Endothelial cell of umbilical vein (primary cell): ENCODE data around the gene KPTN. TPM values are rescaled to one million over a fixed set of nuclear protein-coding genes. Genes with fewer than 3 reads are reported as not detected.

Experiments used
- BruUV-seq: library from RNA; stranded (reverse); fragments of 400-500 nt; replicated peaks from 2 replicates; lab custom pipeline; 2021; lab: Mats Ljungman, UMichigan
- CTCF ChIA-PET: fragments of 300-600, 350-600 bp; sonication (Branson Sonifier 250); formaldehyde crosslinking; loops from one replicate; lab custom pipeline; 2021; ENCODE audit warnings: antibody characterized with exemption, inconsistent platforms; lab: Charles Lee
- POLR2A ChIA-PET: fragments of 300-600, 350-600 bp; sonication (Branson Sonifier 250); formaldehyde crosslinking; loops from one replicate; lab custom pipeline; 2021; ENCODE audit warnings: antibody characterized with exemption, inconsistent platforms; lab: Charles Lee
- DNase-seq: peaks from one replicate; pipeline ENCODE4 v3.0.0-alpha.2; 2011; ENCODE audit warnings: low read depth, low spot score
- FAIRE-seq: peaks from 2 replicates; lab custom pipeline; 2011; peaks lifted over from hg19 to GRCh38; lab: Jason Lieb, UNC
- H2AFZ ChIP-seq: 2 replicates; pipeline ENCODE4 v1.6.0; 2012; ENCODE audit warnings: low read depth, low read length, control low read depth, inconsistent platforms
- H3K27ac ChIP-seq: 2 replicates; pipeline ENCODE4 v1.5.1; 2011; ENCODE audit warnings: low read depth, mild to moderate bottlenecking, control low read depth, low read length, moderate library complexity; ENCODE audit not compliant: insufficient read depth
- H3K27me3 ChIP-seq, 2 experiments: 2 replicates each; pipeline versions ENCODE4 v1.6.0 to v1.6.1; 2011; ENCODE audit warnings: low read length in 2 of 2, mixed read lengths in 1 of 2; ENCODE audit not compliant: control insufficient read depth in 2 of 2, insufficient read depth in 2 of 2
- H3K36me3 ChIP-seq, 2 experiments: 2 replicates in 1 of 2; 3 replicates in 1 of 2; pipeline ENCODE4 v1.5.1; 2011; ENCODE audit warnings: low read length in 2 of 2, mild to moderate bottlenecking in 1 of 2, moderate library complexity in 1 of 2; ENCODE audit not compliant: control insufficient read depth in 2 of 2, insufficient read depth in 2 of 2; ENCODE audit errors: extremely low read depth in 1 of 2
- H3K4me1 ChIP-seq: 3 replicates; pipeline ENCODE4 v1.5.1; 2011; ENCODE audit warnings: mild to moderate bottlenecking, low read length; ENCODE audit not compliant: control insufficient read depth, insufficient read depth; ENCODE audit errors: extremely low read depth
- H3K4me2 ChIP-seq: 2 replicates; pipeline ENCODE4 v1.6.1; 2011; ENCODE audit warnings: low read length, control low read depth, mixed read lengths; ENCODE audit not compliant: insufficient read depth
- H3K4me3 ChIP-seq, 3 experiments: fragments of 200-600 bp in 1 of 3; sonication (generic), shearing (Covaris generic) in 1 of 3; replicated peaks in 1 of 3; 2 replicates each; pipeline ENCODE4 v1.5.1; 2011 to 2016; ENCODE audit warnings: control low read depth in 3 of 3, low read length in 3 of 3, mild to moderate bottlenecking in 2 of 3, inconsistent platforms in 1 of 3, low read depth in 1 of 3, moderate library complexity in 1 of 3; ENCODE audit not compliant: insufficient read depth in 1 of 3
- H3K79me2 ChIP-seq: 2 replicates; pipeline ENCODE4 v1.6.0; 2012; ENCODE audit warnings: low read length, inconsistent platforms; ENCODE audit not compliant: control insufficient read depth, insufficient read depth
- H3K9ac ChIP-seq: replicated peaks from 2 replicates; pipeline ENCODE3; 2011; ENCODE audit warnings: low read length, control low read depth; ENCODE audit not compliant: insufficient read depth; ENCODE audit errors: extremely low read depth
- H3K9me1 ChIP-seq: replicated peaks from 3 replicates; pipeline ENCODE4 v1.6.0; 2011; ENCODE audit warnings: mild to moderate bottlenecking, low read length; ENCODE audit not compliant: control insufficient read depth, insufficient read depth; ENCODE audit errors: extremely low read depth
- H3K9me3 ChIP-seq: replicated peaks from 2 replicates; pipeline ENCODE4 v1.5.1; 2012; ENCODE audit warnings: low read length, inconsistent platforms; ENCODE audit not compliant: control insufficient read depth, insufficient read depth
- H4K20me1 ChIP-seq: replicated peaks from 2 replicates; pipeline ENCODE3; 2011; ENCODE audit warnings: mild to moderate bottlenecking, low read length; ENCODE audit not compliant: control insufficient read depth, insufficient read depth; ENCODE audit errors: extremely low read depth
- CTCF ChIP-seq, 2 donors: IDR thresholded peaks; 1 replicate in 1 of 2; 2 replicates in 1 of 2; pipeline ENCODE4 v1.5.1; 2011; ENCODE audit warnings: low read length in 2 of 2, mild to moderate bottlenecking in 2 of 2, moderate library complexity in 2 of 2, control low read depth in 1 of 2, inconsistent platforms in 1 of 2, low read depth in 1 of 2; ENCODE audit not compliant: insufficient read depth in 1 of 2; ENCODE audit errors: extremely low read depth in 1 of 2
- EZH2 ChIP-seq: IDR thresholded peaks from 2 replicates; pipeline ENCODE4 v1.6.1; 2012; ENCODE audit warnings: borderline replicate concordance, low read depth, mild to moderate bottlenecking, moderate library complexity, low read length, inconsistent platforms; ENCODE audit not compliant: severe bottlenecking
- GATA2 ChIP-seq: IDR thresholded peaks from 2 replicates; pipeline ENCODE4 v1.7.0; 2011; ENCODE audit warnings: low read depth, mild to moderate bottlenecking, moderate library complexity, mixed read lengths, low read length; ENCODE audit not compliant: insufficient read length, insufficient read depth
- JUN ChIP-seq: IDR thresholded peaks from 2 replicates; pipeline ENCODE4 v1.6.1; 2011; ENCODE audit warnings: borderline replicate concordance, low read depth; ENCODE audit not compliant: insufficient read length, insufficient read depth
- MYC ChIP-seq: IDR thresholded peaks from one replicate; pipeline ENCODE4 v1.6.1; 2011; ENCODE audit warnings: mild to moderate bottlenecking, low read depth, low read length
- POLR2A ChIP-seq: IDR thresholded peaks from 2 replicates; pipeline ENCODE4 v1.6.1; 2012; ENCODE audit warnings: low read depth, mild to moderate bottlenecking, control low read depth, low read length
- POLR2AphosphoS5 ChIP-seq: IDR thresholded peaks from 2 replicates; pipeline ENCODE4 v1.6.1; 2012; ENCODE audit warnings: low read depth, mild to moderate bottlenecking, control low read depth, low read length, moderate library complexity; ENCODE audit not compliant: insufficient read depth
- dilution Hi-C: fragments of 300-500 bp; cut with MboI; formaldehyde crosslinking; loops from one replicate; pipeline ENCODE4 v1.15.0; 2019; ENCODE audit warnings: low sequenced_read_pairs; ENCODE audit not compliant: extremely low pct_ligation_motif_present
- intact Hi-C: fragments of 100-400 bp; cut with micrococcal nuclease; formaldehyde crosslinking; loops from one replicate; pipeline ENCODE4 v1.10.0; 2022
- polyA plus RNA-seq, 4 experiments: library from polyadenylated mRNA; depleted of rRNA in 3 of 4; stranded (reverse) in 3 of 4; unstranded in 1 of 4; fragments of >200 nt; gene quantifications; 2 replicates each; pipeline versions ENCODE4 v1.2.1 to v1.2.3, GENCODE V29; 2011 to 2012; ENCODE audit warnings: missing spikeins in 1 of 4
- total RNA-seq: library from RNA; stranded (reverse); gene quantifications from 2 replicates; pipeline ENCODE4 v1.2.3, GENCODE V29; 2021

Gene KPTN
- total and polyA plus RNA-seq, 2 donors (not counting 3 experiments of a cell fraction or from before 2014, with no cell fraction given) = 14.7 to 15.5 TPM

- Histone ChIP-seq H3K4me1 (no peaks in the 10 kb centered on the region), H3K36me3 (no peaks in the 10 kb centered on the region), H4K20me1 (no peaks in the 10 kb centered on the region), H3K27me3 (peaks cover 25 to 30% of the 10 kb centered on the region in 2 experiments), H3K9me3 (no peaks in the 10 kb centered on the region), H3K79me2 (no peaks in the 10 kb centered on the region), H3K9me1 (no peaks in the 10 kb centered on the region), H3K9ac (no peak overlapping the region), H3K27ac (no peak overlapping the region), H3K4me3 (no peak overlapping the region), H3K4me2 (no peak overlapping the region), H2AFZ (no peak overlapping the region)
- TF ChIP-seq EZH2 (no peak), JUN (no peak), POLR2AphosphoS5 (no peak), POLR2A (no peak), GATA2 (no peak), MYC (no peak), CTCF (IDR thresholded peaks at IDR 0.05; ENCODE audit: extremely low read depth in 1 of 2, insufficient read depth in 1 of 2, low read depth in 1 of 2, low read length in 2 of 2) (no peak)
- no TSS peak for BruUV-seq
- DNase-seq = no peak
- ChIA-PET CTCF (interaction anchor here (1.4 to 1.5 kb wide), 2 partner anchors 16 to 31 kb away, joined by 3 to 4 read pairs; partner anchors contain the start of gene KPTN), POLR2A (no interaction called here)
- intact Hi-C loops = no loop called here
- dilution Hi-C loops = no loop called here
- FAIRE-seq = no peak
Measured at GRCh38 chr19:47467914-47468313, 16.1 kb downstream of the KPTN start.
